ENCODE measurements around the gene CAPN15.

CAPN15 gene

DNA sequence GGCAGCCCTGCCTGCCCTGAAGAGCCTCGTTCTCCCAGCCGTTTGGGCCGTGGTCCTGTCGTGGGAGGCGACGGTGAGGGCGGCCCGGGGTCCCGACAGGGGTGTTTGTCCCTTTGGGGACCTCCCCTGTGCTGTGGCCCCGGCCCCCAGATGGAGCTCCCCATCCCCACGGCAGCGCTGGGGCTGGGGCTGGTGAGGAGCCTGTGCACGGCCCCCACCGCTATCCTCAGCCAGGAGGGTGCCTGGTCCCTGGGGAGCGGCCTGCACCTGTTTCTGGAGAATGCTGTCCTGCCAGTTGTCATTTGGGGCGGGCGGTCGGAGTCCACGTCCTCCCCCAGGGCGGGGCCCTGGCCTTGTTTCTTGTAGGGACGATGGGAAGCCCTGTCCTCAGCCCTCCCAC is 6.6 kb downstream of the CAPN15 start:
- Histone ChIP-seq H3K36me3 (ENCODE audit: control insufficient read depth, insufficient read depth, low read length) (peaks cover 7% of the 10 kb centered on the region), H3K9ac (ENCODE audit: low read length) (no peak overlapping the region), H3K27ac (ENCODE audit: low read depth, low read length) (no peak overlapping the region), H3K4me1 (ENCODE audit: control insufficient read depth, insufficient read depth, low read length) (peaks cover 1% of the 10 kb centered on the region), H3K4me3 (ENCODE audit: low read length) (peak overlapping the region; percentile 48), H3K27me3 (ENCODE audit: control insufficient read depth, insufficient read depth, low read length) (no peaks in the 10 kb centered on the region)

DNA sequence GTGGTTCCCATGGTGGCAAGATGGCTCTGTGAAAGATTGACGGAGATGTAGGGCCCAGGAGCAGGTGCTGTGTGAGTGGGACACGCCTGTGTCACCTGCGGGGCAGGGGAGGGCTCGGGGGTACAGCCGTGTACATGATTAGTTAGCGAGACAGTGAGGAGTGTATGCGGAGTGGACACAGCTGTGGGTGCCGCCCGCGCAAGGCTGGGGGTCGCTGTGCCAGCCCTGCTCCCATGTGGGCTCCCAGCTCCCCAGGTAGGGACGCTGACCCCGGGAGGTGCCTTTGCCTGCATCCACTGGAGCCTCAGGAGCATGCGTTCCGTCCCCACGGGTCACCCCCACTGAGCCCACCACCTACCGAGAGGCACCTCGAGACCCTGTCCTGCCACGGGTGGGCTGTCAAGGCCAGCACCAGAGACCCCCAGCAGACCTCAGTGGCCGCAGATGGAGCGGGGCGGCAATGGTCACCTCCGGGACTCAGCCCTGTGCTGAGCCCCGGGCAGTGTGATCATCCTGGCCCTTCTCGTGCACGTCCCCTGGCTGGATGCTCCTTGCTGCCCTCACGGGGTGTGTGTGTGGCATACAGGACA is 7.4 kb downstream of the CAPN15 start:
- H3K9ac ChIP-seq (ENCODE audit: low read length): no peak overlapping the region
- no peak overlapping the region for H3K27ac ChIP-seq (ENCODE audit: low read depth, low read length)
- peaks cover 7% of the 10 kb centered on the region for H3K36me3 ChIP-seq (ENCODE audit: control insufficient read depth, insufficient read depth, low read length)
- no peaks in the 10 kb centered on the region for H3K27me3 ChIP-seq (ENCODE audit: control insufficient read depth, insufficient read depth, low read length)
- H3K4me1 ChIP-seq (ENCODE audit: control insufficient read depth, insufficient read depth, low read length): no peaks in the 10 kb centered on the region
- peak overlapping the region; percentile 48 for H3K4me3 ChIP-seq (ENCODE audit: low read length)

DNA sequence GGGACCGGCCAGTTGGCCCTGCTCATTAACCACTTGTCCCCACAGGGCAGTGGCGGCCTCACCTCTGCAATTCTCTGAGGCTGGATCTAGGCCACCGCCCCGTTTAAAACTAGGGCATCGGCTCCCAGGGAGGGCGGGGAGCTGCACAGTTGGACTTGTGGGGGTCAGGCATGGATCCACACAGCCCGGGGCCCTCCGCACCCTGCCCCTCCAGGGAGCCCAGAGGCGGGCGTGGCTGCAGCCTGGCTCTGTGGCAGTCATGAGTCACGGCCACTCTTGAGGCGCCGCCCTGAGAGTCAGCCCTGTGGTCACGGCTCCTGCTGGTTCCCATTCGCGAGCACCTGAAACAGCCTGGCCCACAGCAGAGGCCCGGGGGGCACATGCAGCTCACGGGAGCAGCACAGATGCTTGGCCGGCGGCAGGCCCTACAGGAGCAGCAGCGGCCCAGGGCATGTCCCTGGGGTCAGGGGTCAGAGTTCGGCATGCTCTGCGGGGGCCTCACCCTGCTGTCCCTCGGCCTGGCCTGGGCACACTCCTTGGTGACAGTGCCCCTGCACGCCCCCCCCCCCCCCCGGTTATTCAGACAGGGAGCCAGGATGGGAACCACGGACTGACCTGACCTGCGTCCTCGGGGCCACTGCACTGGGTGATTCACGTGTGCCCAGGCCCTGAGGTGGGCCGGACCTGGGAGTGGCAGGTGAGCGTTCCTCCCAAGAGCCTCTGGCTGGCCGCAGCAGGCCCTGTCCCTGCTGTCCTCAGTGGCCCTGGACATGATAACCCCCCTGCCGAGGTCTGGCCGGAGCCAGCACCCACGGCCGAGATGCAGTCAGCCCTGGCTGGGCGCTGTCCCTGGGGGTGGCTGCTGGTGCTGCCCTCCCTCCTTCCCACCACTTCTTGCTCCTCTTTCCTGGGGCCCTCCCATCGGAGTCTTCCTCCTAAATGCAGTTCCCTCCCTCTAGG is 8.2 kb downstream of the CAPN15 start:
- Histone ChIP-seq H3K27me3 (ENCODE audit: control insufficient read depth, insufficient read depth, low read length) (no peaks in the 10 kb centered on the region), H3K9ac (ENCODE audit: low read length) (no peak overlapping the region), H3K4me3 (ENCODE audit: low read length) (no peak overlapping the region), H3K27ac (ENCODE audit: low read depth, low read length) (no peak overlapping the region), H3K36me3 (ENCODE audit: control insufficient read depth, insufficient read depth, low read length) (peaks cover 7% of the 10 kb centered on the region), H3K4me1 (ENCODE audit: control insufficient read depth, insufficient read depth, low read length) (no peaks in the 10 kb centered on the region)

DNA sequence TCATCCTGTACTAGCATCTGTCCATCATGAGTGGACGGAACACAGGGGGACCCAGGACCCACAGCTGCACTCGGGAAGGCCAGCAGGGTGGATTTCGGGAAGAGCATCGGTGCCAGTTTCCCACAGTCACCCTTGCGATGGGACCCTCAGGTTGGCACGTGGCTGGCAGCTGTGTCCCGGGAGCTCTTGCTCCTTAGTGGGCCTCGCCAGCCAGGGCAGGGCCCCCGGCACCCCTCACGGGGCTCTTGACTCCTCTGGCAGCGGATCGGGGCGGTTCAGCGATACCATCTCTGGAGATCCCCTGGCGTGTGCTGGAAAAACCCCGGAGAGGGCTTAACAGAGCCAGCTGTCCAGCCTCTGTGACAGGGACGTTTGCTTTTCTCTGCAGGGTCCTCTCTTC is 9.2 kb downstream of the CAPN15 start:
- Histone ChIP-seq H3K4me1 (ENCODE audit: control insufficient read depth, insufficient read depth, low read length) (no peaks in the 10 kb centered on the region), H3K27ac (ENCODE audit: low read depth, low read length) (no peak overlapping the region), H3K9ac (ENCODE audit: low read length) (no peak overlapping the region), H3K4me3 (ENCODE audit: low read length) (no peak overlapping the region), H3K36me3 (ENCODE audit: control insufficient read depth, insufficient read depth, low read length) (peaks cover 7% of the 10 kb centered on the region), H3K27me3 (ENCODE audit: control insufficient read depth, insufficient read depth, low read length) (no peaks in the 10 kb centered on the region)

DNA sequence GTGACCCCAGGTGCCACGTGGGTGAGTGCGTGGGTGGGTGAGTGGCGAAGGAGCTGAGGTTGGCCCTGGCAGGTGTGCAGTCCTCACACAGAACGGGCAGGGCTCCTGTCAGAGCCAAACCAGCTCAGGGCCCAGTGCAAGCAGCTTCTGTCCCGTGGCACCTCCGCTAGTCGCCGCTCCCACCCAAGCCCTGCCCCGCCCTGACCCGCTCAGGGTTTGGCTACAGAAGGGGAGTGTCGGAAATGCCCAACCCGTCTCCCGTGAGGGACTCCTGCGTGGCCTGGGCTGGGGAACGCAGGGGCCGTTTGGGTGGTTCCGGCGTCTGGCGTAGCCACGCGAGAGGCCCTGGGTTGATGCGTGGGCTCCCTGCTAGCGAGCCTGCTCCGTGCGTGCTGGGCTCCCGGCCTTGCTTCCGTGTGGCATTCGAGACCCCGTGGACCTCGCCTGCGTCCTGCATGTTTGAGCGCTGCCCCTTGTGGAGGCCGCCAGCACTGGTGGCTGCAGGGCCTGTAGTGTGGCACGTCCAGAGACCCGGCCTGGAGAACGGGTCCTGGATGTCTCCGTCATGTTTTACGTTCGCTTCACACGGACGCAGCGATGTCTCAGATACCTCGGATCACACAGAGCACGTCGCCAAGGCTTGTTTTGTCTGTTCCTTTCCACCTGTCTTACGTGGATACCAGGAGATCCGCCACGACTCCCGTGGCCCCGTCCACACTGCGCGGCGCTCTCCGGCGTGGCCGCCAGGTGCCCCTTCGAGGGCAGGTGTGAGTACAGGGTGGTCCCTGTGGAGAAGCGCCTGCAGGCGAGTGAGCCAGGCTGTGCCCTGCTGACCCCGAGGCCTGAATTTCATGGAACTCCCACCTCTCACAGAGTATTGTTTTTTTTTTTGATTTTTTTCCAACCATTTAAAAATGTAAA is 10.2 kb downstream of the CAPN15 start:
- Histone ChIP-seq H3K4me1 (ENCODE audit: control insufficient read depth, insufficient read depth, low read length) (no peaks in the 10 kb centered on the region), H3K36me3 (ENCODE audit: control insufficient read depth, insufficient read depth, low read length) (peaks cover 7% of the 10 kb centered on the region), H3K27me3 (ENCODE audit: control insufficient read depth, insufficient read depth, low read length) (no peaks in the 10 kb centered on the region), H3K4me3 (ENCODE audit: low read length) (no peak overlapping the region), H3K27ac (ENCODE audit: low read depth, low read length) (no peak overlapping the region), H3K9ac (ENCODE audit: low read length) (no peak overlapping the region)

DNA sequence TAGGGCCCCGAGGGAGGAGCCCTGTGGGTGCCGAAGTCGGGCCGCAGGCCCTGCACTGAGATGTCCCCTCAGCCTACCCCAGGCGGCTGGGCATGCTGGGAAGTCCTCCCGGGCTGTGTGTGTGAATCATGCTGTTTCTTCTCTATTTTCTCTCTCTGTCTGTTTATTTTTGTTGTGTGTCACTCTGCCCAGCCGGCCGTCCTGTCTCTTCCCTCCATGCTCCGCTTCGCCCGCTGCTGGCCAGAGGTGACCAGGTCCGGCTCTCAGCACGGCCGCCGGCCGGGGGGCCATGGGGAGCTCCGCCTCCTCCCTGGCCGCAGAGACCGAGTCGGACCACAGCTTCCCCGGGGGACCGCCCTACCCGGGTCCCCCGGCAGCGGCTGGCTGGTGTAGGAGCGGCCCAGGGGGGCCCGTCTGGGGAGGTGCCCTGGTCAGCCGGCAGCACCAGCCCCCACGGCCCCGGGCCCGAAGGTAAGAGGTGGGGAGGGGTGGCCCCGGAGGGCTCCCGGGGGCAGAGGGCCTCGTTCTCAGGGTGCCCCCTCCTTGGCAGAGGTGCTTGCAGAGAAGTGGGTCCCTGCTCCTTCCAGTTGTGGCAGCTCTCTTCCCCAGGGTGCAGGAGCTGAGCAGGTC is 12.5 kb downstream of the CAPN15 start:
- Histone ChIP-seq H3K27ac (ENCODE audit: low read depth, low read length) (no peak overlapping the region), H3K36me3 (ENCODE audit: control insufficient read depth, insufficient read depth, low read length) (peaks cover 7% of the 10 kb centered on the region), H3K27me3 (ENCODE audit: control insufficient read depth, insufficient read depth, low read length) (no peaks in the 10 kb centered on the region), H3K4me1 (ENCODE audit: control insufficient read depth, insufficient read depth, low read length) (no peaks in the 10 kb centered on the region), H3K4me3 (ENCODE audit: low read length) (no peak overlapping the region), H3K9ac (ENCODE audit: low read length) (no peak overlapping the region)

DNA sequence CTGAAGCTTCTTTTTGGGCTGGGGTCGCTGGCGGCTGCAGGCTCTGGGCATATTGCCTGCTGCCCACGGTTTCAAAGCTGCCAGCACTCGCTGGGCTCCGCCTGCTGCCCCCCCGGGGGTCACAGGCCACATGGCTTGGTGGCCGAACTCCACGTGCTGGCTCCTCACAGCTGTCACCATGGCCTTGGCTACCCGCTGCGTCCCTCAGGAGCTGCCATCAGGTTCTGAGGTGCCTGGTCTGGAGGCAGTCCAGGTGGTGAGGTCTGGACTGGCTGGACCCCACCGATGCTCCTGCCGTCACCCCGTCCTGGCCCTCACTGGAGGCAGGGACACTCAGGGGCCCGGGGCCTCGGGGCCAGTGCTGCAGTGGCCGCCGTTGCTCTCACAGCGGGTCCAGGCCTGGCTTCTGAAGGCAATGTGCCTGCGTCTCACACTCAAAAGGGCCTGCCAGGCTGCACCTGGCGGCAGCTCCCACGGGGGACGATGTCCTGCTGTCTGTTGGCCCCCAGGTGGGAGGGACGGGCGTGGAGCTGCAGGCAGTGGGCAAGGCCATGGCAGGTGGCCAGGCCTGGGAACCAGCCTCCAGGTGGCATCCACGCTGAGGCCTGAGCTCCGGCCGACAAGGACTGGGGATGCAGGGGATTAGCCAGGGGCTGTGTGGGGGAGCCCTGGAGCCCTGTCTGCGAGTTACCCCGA is 13.3 kb downstream of the CAPN15 start:
- Histone ChIP-seq H3K27ac (ENCODE audit: low read depth, low read length) (no peak overlapping the region), H3K36me3 (ENCODE audit: control insufficient read depth, insufficient read depth, low read length) (peaks cover 7% of the 10 kb centered on the region), H3K4me3 (ENCODE audit: low read length) (no peak overlapping the region)

DNA sequence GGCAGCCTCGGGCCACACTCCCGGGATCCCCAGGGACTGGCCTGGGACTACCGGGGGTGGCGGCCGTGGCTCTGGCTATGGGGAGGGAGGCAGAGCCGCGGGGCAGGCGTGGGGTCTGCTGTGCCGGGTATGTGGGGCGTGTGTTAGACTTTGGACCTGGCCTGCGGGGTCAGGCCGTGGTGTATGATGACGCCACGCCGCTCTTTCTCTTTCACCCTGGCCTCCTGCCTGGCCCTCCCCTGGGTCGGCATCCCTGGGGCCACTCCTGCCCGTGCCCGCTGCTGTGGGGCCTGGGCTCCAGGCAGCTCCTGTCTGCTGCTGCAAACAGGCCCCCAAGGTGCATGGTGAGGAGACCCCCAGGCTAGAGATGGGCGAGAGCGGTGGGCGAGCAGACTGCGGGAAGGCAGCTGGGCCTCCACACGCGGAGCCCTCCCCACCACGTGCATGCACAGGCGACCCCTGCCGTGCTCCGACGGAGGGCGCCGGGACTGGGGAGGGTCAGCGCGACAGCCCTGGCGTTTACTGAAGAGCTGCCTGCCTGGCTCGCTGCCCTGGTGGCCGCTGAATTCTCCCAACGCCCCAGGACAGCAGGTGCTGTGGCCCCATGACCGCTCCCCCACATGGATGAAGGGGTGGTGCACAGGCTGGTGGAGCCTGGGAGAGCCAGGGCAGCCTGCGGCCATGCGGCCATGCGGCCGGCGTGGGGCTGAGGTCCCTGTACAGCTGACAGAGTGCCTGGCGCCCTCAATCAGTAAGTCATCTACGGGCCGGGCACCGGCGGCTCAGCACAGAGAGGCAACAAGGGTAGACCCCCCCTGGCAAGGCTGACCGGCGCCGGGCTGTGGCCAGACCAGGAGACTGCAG is 16.0 kb downstream of the CAPN15 start:
- Histone ChIP-seq H3K27ac (ENCODE audit: low read depth, low read length) (no peak overlapping the region), H3K4me3 (ENCODE audit: low read length) (no peak overlapping the region), H3K36me3 (ENCODE audit: control insufficient read depth, insufficient read depth, low read length) (no peaks in the 10 kb centered on the region), H3K27me3 (ENCODE audit: control insufficient read depth, insufficient read depth, low read length) (no peaks in the 10 kb centered on the region), H3K9ac (ENCODE audit: low read length) (no peak overlapping the region), H3K4me1 (ENCODE audit: control insufficient read depth, insufficient read depth, low read length) (no peaks in the 10 kb centered on the region)

More for the DNA sequence above, 13.3 kb downstream of the CAPN15 start:
- no peak overlapping the region for H3K9ac ChIP-seq (ENCODE audit: low read length)
- H3K27me3 ChIP-seq (ENCODE audit: control insufficient read depth, insufficient read depth, low read length): no peaks in the 10 kb centered on the region
- H3K4me1 ChIP-seq (ENCODE audit: control insufficient read depth, insufficient read depth, low read length): no peaks in the 10 kb centered on the region

DNA sequence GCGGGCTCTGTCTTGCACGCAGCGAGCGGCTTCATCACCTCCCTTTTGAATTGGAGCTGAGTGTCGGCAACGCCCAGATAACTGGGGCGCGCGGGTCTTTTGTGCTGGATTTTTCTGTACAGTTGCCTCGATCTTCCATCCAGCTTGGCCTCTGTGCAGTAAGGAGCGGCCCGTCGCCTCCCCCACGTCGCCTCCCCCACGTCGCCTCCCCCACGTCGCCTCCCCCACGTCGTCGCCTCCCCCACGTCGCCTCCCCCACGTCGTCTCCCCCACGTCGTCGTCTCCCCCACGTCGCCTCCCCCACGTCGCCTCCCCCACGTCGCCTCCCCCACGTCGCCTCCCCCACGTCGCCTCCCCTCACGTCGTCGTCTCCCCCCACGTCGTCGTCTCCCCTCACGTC is 17.0 kb downstream of the CAPN15 start:
- no peak overlapping the region for H3K27ac ChIP-seq (ENCODE audit: low read depth, low read length)
- H3K36me3 ChIP-seq (ENCODE audit: control insufficient read depth, insufficient read depth, low read length): no peaks in the 10 kb centered on the region
- no peak overlapping the region for H3K9ac ChIP-seq (ENCODE audit: low read length)
- H3K4me1 ChIP-seq (ENCODE audit: control insufficient read depth, insufficient read depth, low read length): no peaks in the 10 kb centered on the region
- no peaks in the 10 kb centered on the region for H3K27me3 ChIP-seq (ENCODE audit: control insufficient read depth, insufficient read depth, low read length)
- H3K4me3 ChIP-seq (ENCODE audit: low read length): no peak overlapping the region

DNA sequence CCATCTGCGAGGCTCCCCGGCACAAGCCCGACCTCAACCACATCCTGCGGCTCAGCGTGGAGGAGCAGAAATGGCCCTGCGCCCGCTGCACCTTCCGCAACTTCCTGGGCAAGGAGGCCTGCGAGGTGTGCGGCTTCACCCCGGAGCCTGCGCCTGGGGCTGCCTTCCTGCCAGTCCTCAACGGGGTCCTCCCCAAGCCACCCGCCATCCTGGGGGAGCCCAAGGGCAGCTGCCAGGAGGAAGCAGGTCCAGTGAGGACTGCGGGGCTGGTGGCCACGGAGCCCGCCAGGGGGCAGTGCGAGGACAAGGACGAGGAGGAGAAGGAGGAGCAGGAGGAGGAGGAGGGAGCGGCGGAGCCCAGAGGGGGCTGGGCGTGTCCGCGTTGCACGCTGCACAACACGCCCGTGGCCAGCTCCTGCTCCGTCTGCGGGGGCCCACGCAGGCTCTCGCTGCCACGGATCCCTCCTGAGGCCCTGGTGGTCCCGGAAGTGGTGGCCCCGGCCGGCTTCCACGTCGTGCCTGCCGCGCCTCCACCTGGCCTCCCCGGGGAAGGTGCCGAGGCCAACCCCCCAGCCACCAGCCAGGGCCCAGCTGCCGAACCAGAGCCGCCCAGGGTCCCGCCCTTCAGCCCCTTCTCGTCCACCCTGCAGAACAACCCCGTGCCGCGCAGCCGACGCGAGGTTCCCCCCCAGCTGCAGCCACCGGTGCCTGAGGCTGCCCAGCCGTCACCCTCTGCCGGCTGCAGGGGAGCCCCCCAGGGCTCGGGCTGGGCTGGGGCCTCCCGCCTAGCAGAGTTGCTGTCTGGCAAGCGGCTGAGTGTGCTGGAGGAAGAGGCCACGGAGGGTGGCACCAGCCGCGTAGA is 19.6 kb downstream of the CAPN15 start:
- Histone ChIP-seq H3K27ac (ENCODE audit: low read depth, low read length) (no peak overlapping the region), H3K4me3 (ENCODE audit: low read length) (no peak overlapping the region), H3K4me1 (ENCODE audit: control insufficient read depth, insufficient read depth, low read length) (no peaks in the 10 kb centered on the region), H3K27me3 (ENCODE audit: control insufficient read depth, insufficient read depth, low read length) (no peaks in the 10 kb centered on the region), H3K9ac (ENCODE audit: low read length) (no peak overlapping the region), H3K36me3 (ENCODE audit: control insufficient read depth, insufficient read depth, low read length) (peaks cover 7% of the 10 kb centered on the region)

Data from rectal smooth muscle tissue (tissue), 1 donor.